Thymus (tissue), 11 donors: Measurements from ENCODE around the gene ZNF146. TPM values are rescaled to one million over a fixed set of nuclear protein-coding genes. Genes with fewer than 3 reads are reported as not detected.
"Not testable (repeated sequence)": the region's sequence is repeated elsewhere in the genome, so short reads cannot be mapped to it uniquely, and the experiment has no call there.

Experiments used
- DNase-seq, 9 donors: peaks; one replicate each; pipeline ENCODE4 v3.0.0-alpha.2; 2013; ENCODE audit warnings: low spot score in 9 of 9, low read depth in 6 of 9, missing footprints in 1 of 9
- H3K27ac ChIP-seq, 2 donors: one replicate each; pipeline ENCODE4 v1.5.1; 2013; ENCODE audit warnings: control low read depth in 1 of 2, low read depth in 1 of 2, low read length in 1 of 2, mild to moderate bottlenecking in 1 of 2, moderate library complexity in 1 of 2
- H3K27me3 ChIP-seq, 2 donors: one replicate each; pipeline ENCODE4 v1.5.1; 2013; ENCODE audit warnings: low read length in 1 of 2; ENCODE audit not compliant: control insufficient read depth in 2 of 2, insufficient read depth in 1 of 2
- H3K36me3 ChIP-seq, 2 donors: one replicate each; pipeline ENCODE4 v1.5.1; 2013; ENCODE audit warnings: low read length in 1 of 2, mild to moderate bottlenecking in 1 of 2, moderate library complexity in 1 of 2; ENCODE audit not compliant: control insufficient read depth in 2 of 2, insufficient read depth in 2 of 2
- H3K4me1 ChIP-seq, 2 donors: one replicate each; pipeline ENCODE4 v1.5.1; 2013; ENCODE audit warnings: low read length in 2 of 2; ENCODE audit not compliant: control insufficient read depth in 2 of 2, insufficient read depth in 2 of 2
- H3K4me3 ChIP-seq, 2 donors: one replicate each; pipeline ENCODE4 v1.5.1; 2013; ENCODE audit warnings: low read length in 2 of 2, control low read depth in 1 of 2, mild to moderate bottlenecking in 1 of 2
- H3K9me3 ChIP-seq, 2 donors: one replicate each; pipeline ENCODE4 v1.5.1; 2013; ENCODE audit warnings: low read length in 1 of 2, mild to moderate bottlenecking in 1 of 2; ENCODE audit not compliant: control insufficient read depth in 2 of 2, insufficient read depth in 1 of 2
- WGBS: extraction: QIAGEN DNeasy Blood & Tissue Kit; methylation state at CpG from one replicate; pipeline ENCODE4 v1.1.7; 2013; 5-methylcytosine and 5-hydroxymethylcytosine counted together
- polyA plus RNA-seq: library from polyadenylated mRNA; stranded (reverse); fragments of 200-250 nt; gene quantifications from one replicate; pipeline ENCODE4 v1.2.3, GENCODE V29; 2013
- total RNA-seq: library from RNA; stranded (reverse); fragments of 120-200 nt; gene quantifications from one replicate; pipeline ENCODE4 v1.2.4, GENCODE V29; 2013
- donor health status: healthy.

ZNF146 gene
- total and polyA plus RNA-seq, 2 donors, result 41.4 to 74.7 TPM

DNA sequence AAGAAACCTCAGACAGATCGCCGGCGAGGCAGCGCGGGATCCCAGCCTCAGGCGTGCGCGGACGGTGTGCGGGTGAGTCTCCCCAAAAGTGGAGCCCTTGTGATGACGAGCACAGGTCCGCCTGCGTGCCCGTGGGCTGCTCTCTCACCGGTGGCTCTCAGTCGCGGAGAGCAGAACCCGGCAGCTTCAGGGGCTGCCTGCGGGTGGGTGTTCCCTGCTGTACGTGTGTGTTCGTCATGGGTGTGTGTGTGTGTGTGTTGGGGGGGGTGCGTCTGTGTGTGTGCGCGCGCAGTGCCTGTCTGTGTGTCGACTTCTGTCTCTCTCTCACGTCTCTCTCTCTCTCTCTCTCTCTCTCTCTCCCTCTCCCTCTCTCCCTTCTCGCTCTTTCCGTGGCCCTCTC lies 54.4 kb downstream of the ZNF146 start:
- H3K27me3 ChIP-seq, H3K4me3 ChIP-seq, DNase-seq, H3K36me3 ChIP-seq, H3K27ac ChIP-seq, H3K4me1 ChIP-seq: not testable (repeated sequence)
- H3K9me3 ChIP-seq, result peaks cover 7 to 24% of the 10 kb centered on the region in 2 donors
- WGBS, result 97% methylated on average over 15 of the region's 29 CpGs

Other genes starting within 250 kb of the ZNF146 start
- 28.8 TPM for gene SDHAF1, start 219.9 kb upstream of the ZNF146 start, total RNA-seq
- 27.2 TPM for gene SDHAF1, start 219.9 kb upstream of the ZNF146 start, polyA plus RNA-seq
- 3.1 TPM for gene SYNE4, start 206.3 kb upstream of the ZNF146 start, total RNA-seq
- gene SYNE4, start 206.3 kb upstream of the ZNF146 start, polyA plus RNA-seq, result 5.8 TPM
- gene ALKBH6, start 200.9 kb upstream of the ZNF146 start, total RNA-seq, result 14.1 TPM
- gene ALKBH6, start 200.9 kb upstream of the ZNF146 start, polyA plus RNA-seq, result 33.9 TPM
- gene CLIP3, start 182.2 kb upstream of the ZNF146 start, total RNA-seq, result 3.6 TPM
- 6.7 TPM for gene CLIP3, start 182.2 kb upstream of the ZNF146 start, polyA plus RNA-seq
- gene THAP8, start 160.8 kb upstream of the ZNF146 start, total RNA-seq, result 5.4 TPM
- 5.7 TPM for gene THAP8, start 160.8 kb upstream of the ZNF146 start, polyA plus RNA-seq
- gene WDR62, start 160.2 kb upstream of the ZNF146 start, total RNA-seq, result 4.6 TPM
- 2.4 TPM for gene WDR62, start 160.2 kb upstream of the ZNF146 start, polyA plus RNA-seq
- gene OVOL3, start 104.0 kb upstream of the ZNF146 start, total RNA-seq, result not detected
- gene OVOL3, start 104.0 kb upstream of the ZNF146 start, polyA plus RNA-seq, result 0.11 TPM
- gene POLR2I, start 100.2 kb upstream of the ZNF146 start, total RNA-seq, result 81.7 TPM
- 58.2 TPM for gene POLR2I, start 100.2 kb upstream of the ZNF146 start, polyA plus RNA-seq
- 186 TPM for gene TBCB, start 99.6 kb upstream of the ZNF146 start, total RNA-seq
- 159 TPM for gene TBCB, start 99.6 kb upstream of the ZNF146 start, polyA plus RNA-seq
- gene CAPNS1, start 75.0 kb upstream of the ZNF146 start, total RNA-seq, result 254 TPM
- 380 TPM for gene CAPNS1, start 75.0 kb upstream of the ZNF146 start, polyA plus RNA-seq
- gene COX7A1, start 62.7 kb upstream of the ZNF146 start, total RNA-seq, result 45.0 TPM
- 40.4 TPM for gene COX7A1, start 62.7 kb upstream of the ZNF146 start, polyA plus RNA-seq
- gene ZNF565, start 441 bp upstream of the ZNF146 start, total RNA-seq, result 3.1 TPM
- 3.0 TPM for gene ZNF565, start 441 bp upstream of the ZNF146 start, polyA plus RNA-seq
- 7.4 TPM for gene ZFP14, start 164.1 kb downstream of the ZNF146 start, total RNA-seq
- gene ZFP14, start 164.1 kb downstream of the ZNF146 start, polyA plus RNA-seq, result 4.0 TPM
- gene ZFP82, start 203.5 kb downstream of the ZNF146 start, total RNA-seq, result 6.5 TPM
- 5.7 TPM for gene ZFP82, start 203.5 kb downstream of the ZNF146 start, polyA plus RNA-seq